Activated CD4-positive, alpha-beta T cell treated with anti-CD3 and anti-CD28 coated beads for 1 hour (primary cell): ENCODE measurements around the gene UNC50.
"Not testable (repeated sequence)": the region's sequence is repeated elsewhere in the genome, so short reads cannot be mapped to it uniquely, and the experiment has no call there.

ENCODE experiments used
- DNase-seq: peaks from one replicate; pipeline ENCODE4 v3.0.0-alpha.2; 2020

UNC50 gene

GRCh38 chr2:98576666-98577312, 31.6 kb upstream of the UNC50 start:
- DNase-seq, result no peak

DNA sequence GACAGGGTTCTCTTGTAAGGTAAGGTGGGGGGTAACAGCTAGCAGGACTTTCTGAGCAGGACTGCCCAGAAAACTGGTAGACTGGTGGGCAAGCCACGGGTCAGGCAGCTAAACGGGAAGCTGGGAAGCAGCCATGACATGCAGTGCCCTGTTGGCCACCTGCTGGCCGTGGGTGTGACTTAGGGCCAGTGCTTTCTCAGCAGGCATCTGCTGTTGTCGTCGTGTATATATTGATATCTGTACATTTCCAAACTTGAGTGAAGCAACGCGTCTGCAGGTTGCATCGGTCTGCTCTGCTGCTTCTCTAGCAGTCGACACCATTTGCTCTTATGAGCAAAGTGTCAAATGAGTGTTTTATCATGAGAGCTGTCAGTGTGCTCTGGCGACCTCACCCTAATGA, 31.1 kb upstream of the UNC50 start:
- no peak for DNase-seq

DNA sequence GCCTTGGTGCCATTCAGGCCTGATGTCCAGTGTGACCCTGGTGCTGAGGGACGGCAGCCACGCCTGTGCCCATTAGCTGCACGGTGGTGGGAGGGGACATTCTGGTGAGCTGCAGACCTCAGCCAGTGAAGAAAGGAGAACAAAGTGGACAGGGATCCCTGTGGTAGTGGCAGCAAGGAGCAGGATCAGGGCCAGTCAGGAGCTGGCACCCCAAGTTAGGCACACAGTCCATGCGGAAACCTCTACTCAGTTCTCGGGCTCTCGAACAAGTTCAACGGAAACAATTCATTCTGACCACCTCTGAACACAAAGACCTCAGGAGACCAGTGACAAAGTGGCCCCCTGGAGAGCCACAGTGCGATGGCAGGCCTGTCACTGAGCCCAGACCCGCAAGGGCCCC, 30.2 kb upstream of the UNC50 start:
- DNase-seq, result no peak

DNA sequence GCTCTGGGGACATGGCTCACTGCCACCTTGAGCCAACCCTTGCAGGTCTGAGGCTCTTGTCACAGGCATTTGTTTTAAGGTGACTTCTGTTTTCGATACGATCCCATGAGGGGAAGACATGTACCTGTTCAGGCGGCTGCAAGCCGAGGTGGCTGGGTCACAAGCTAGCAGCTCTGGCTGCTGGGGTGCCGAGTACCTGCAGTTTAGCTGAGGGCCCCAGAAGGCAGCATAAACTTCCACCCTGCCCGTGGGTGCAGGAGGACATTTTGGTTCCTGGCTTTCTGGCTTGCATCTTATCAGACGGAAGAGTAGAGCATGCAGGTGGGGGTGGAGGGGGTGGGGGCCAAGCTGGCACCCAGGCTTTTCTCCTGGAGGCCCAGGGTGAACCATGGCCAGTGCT, 28.5 kb upstream of the UNC50 start:
- DNase-seq, result no peak

GRCh38 chr2:98580656-98581284, 27.6 kb upstream of the UNC50 start:
- no peak for DNase-seq

- no peak for DNase-seq
Observed at GRCh38 chr2:98582523-98582922, 25.9 kb upstream of the UNC50 start.

GRCh38 chr2:98583276-98583675, 25.1 kb upstream of the UNC50 start:
- DNase-seq, result no peak

- DNase-seq, result no peak
Observed at GRCh38 chr2:98583816-98584618, 24.4 kb upstream of the UNC50 start.

GRCh38 chr2:98585386-98585785, 23.0 kb upstream of the UNC50 start:
- DNase-seq, result no peak

GRCh38 chr2:98586551-98587140, 21.7 kb upstream of the UNC50 start:
- DNase-seq, result no peak

GRCh38 chr2:98588880-98589431, 19.4 kb upstream of the UNC50 start:
- DNase-seq, result no peak

DNA sequence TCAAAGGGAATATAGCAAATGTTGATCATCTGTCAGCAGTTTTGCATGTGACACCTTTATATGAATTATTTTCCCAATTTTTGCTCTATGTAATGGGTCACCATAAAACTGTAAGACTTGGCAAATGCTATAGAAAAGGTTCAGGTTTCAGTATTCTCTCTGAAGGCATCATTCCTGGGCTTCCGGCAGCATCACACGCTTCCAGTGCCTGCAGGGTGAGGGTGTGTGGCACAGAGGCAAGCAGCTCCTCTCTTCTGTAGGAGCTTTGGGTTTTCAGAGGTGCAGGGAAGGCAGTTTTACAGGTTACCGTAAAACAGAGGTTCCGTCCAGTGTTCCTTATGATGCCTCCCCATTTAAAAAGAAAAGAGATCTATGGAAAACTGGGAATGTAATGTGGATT, 18.9 kb upstream of the UNC50 start:
- no peak for DNase-seq

DNA sequence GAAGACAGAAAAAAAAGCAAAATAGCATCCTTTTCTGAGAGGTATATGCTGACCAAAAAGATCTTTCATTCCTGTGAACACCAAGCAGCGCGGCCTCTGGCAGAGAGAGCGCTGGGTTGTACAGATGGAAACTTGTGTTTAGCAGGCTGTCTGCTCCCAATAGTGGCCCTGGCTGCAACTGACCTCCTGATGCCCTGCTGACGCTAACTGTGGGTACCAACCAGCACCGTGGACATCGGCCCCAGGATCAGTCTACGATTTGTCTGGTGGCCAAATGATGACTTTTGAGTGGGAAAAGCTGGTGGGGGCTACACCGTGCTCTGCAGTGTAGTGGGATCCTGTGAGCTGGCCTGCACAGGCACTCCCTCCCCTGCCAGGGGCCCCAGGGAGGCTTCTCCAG, 15.8 kb upstream of the UNC50 start:
- DNase-seq, result no peak

DNA sequence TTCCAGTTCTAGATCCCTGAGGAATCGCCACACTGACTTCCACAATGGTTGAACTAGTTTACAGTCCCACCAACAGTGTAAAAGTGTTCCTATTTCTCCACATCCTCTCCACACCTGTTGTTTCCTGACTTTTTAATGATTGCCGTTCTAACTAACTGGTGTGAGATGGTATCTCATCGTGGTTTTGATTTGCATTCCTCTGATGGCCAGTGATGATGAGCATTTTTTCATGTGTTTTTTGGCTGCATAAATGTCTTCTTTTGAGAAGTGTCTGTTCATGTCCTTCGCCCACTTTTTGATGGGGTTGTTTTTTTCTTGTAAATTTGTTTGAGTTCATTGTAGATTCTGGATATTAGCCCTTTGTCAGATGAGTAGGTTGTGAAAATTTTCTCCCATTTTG, 13.7 kb upstream of the UNC50 start:
- DNase-seq, result not testable (repeated sequence)

DNA sequence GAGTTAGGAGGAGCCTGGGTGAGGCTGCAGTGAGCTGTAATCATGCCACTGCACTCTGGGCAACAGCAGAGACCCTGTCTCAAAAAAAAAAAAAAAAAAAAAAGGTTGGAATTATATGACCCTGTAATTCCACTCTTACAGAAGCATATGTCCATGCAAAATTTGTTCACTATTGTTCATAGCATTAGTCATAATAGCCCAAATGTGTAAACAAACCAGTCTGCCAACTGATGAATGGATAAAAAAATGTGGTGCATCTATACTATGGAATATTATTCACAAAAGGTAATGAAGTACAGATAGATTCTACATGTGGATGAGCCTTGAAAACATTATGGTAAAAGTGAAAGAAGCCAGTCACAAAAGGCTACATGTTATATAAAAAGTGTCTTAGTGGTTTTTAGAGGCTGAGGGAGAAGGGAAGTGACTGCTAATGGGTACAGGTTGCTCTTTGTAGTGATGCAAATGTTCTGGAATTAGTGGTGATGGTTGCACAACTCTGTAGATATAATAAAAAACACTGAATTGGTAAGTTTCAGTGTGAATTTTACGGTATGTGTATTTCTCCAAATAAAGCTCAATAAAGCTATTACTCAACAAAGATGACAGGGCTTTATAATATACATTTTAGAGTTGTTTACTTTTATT, 9.5 kb upstream of the UNC50 start:
- no peak for DNase-seq

DNA sequence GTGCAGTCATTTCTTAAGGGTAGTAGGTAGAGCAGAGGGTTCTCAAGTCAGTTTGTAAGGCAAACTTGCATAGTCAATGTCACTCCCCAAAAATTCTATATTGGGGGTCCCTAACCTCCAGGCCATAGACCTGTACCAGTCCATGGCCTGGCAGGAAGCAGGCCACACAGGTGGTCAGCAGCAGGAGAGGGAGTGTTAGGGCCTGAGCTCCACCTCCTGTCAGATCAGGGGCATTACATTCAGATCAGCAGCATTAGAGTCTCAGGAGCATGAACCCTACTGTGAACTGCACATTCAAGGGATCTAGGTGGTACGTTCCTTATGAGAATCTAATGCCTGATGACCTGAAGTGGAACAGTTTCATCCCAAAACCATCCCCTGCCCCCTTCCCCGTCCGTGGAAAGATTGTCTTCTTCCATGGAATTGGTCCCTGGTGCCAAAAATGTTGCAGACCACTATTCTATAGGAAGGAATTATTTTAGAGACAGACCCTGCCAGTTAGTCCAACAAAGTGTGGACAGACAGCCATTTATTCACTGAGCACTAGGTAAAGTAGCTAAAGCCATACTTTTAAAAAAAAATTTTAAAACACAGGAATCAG, 6.8 kb upstream of the UNC50 start:
- no peak for DNase-seq

- DNase-seq, result no peak
Observed at GRCh38 chr2:98604547-98604946, 3.8 kb upstream of the UNC50 start.

- no peak for DNase-seq
Observed at GRCh38 chr2:98605076-98605475, 3.3 kb upstream of the UNC50 start.

- DNase-seq, result no peak
Observed at GRCh38 chr2:98606431-98606830, 2.0 kb upstream of the UNC50 start.

- DNase-seq, result no peak
Observed at GRCh38 chr2:98607104-98607503, 1.3 kb upstream of the UNC50 start.

GRCh38 chr2:98607741-98608115, 661 bp upstream of the UNC50 start:
- no peak for DNase-seq

DNA sequence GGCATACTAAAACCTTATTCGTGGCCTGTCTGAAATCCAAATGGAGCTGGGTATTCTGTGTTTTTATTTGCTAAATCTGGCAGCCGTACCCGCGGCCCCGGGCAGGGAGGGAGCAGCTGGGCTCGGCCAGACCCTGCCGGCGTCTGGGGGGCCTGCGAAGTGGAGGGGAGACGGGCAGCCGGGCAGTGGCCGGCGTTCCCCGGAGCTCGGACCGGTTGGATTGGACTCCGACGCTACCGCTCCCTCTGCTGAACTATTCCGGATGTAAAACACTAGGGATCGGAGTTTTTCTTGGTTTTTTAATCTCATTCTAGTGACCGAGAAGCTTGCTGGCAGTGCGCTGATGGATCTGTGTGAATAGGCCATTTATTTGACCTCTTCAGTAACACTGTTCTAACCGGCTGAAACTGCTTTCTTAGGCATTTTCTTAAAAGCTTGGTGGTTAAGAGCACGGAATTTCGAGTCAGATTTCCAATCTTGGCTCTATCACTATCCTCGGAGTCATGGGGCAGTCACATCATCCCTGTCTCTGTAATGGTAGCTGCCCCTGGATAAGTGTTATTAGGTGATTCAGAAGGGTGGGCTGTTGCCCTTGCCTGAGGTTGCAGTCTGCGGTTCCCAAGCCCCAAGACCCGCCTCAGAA, 694 bp downstream of the UNC50 start:
- no peak for DNase-seq
